ENCODE measurements around the gene BACH2. TPM values are rescaled to one million over a fixed set of nuclear protein-coding genes. Genes with fewer than 3 reads are reported as not detected.

The BACH2 gene
- total and polyA plus RNA-seq, 7 experiments from 2014 or later, result 24.8 to 193 (median 117) TPM

- no peaks in the 10 kb centered on the region for H3K27me3 ChIP-seq (ENCODE audit: control insufficient read depth in 2 of 2, insufficient read depth in 2 of 2, low read length in 2 of 2)
- Mint-ChIP-seq H3K27ac (peak overlapping the region; percentile 51 to 93 (median 86)), H3K36me3 (peaks cover 8 to 53% (median 30%) of the 10 kb centered on the region in 5 donors), H3K4me3 (peak overlapping the region; percentile 52 to 80 (median 67)), H3K27me3 (no peaks in the 10 kb centered on the region), H3K4me1 (peaks cover 24 to 87% (median 80%) of the 10 kb centered on the region in 7 donors), H3K9me3 (peaks cover 0 to 5% (median 0%) of the 10 kb centered on the region in 11 donors)
- peaks cover 0 to 26% of the 10 kb centered on the region in 2 donors for H3K4me1 ChIP-seq (ENCODE audit: control insufficient read depth in 2 of 2, insufficient read depth in 2 of 2, low read length in 2 of 2)
- ChIA-PET CTCF (no interaction called here), POLR2A (interaction anchor here (0.6 to 2.7 kb wide), 9 partner anchors 9 to 61 kb away, joined by 3 to 9 read pairs (median 4); no protein-coding TSS in a partner anchor)
- ATAC-seq (no peak), DNase-seq (no peak)
- intact Hi-C loops (cut with micrococcal nuclease), result loop anchor here (2.0 to 5.0 kb wide), 2 partner anchors 14 to 50 kb away; no protein-coding TSS in a partner anchor
- H3K4me3 ChIP-seq (ENCODE audit: low read length), result peak overlapping the region; percentile 2
- H3K27ac ChIP-seq (ENCODE audit: low read depth, low read length), result peak overlapping the region; percentile 56
- no peaks in the 10 kb centered on the region for H3K9me3 ChIP-seq (ENCODE audit: control insufficient read depth in 2 of 3, low read length in 3 of 3)
- no peaks in the 10 kb centered on the region for H3K36me3 ChIP-seq (ENCODE audit: control insufficient read depth in 2 of 3, insufficient read depth in 3 of 3, low read length in 3 of 3)
Observed at GRCh38 chr6:90126839-90127238, 169.8 kb downstream of the BACH2 start.

GRCh38 chr6:90126181-90126580 lies 170.5 kb downstream of the BACH2 start:
- peak overlapping the region; percentile 24 for H3K27ac ChIP-seq (ENCODE audit: low read depth, low read length)
- no peaks in the 10 kb centered on the region for H3K9me3 ChIP-seq (ENCODE audit: control insufficient read depth in 2 of 3, low read length in 3 of 3)
- ChIA-PET CTCF (interaction anchor here (0.7 kb wide), 1 partner anchor 16 kb away, joined by 3 read pairs; no protein-coding TSS in a partner anchor), POLR2A (interaction anchor here (0.9 to 2.7 kb wide), 6 partner anchors 9 to 59 kb away, joined by 3 to 9 read pairs (median 4); no protein-coding TSS in a partner anchor)
- Mint-ChIP-seq H3K36me3 (peaks cover 8 to 53% (median 30%) of the 10 kb centered on the region in 5 donors), H3K4me1 (peaks cover 24 to 85% (median 76%) of the 10 kb centered on the region in 7 donors), H3K4me3 (peak overlapping the region; percentile 52 to 80 (median 67)), H3K27me3 (no peaks in the 10 kb centered on the region), H3K27ac (peak overlapping the region; percentile 57 to 93 (median 86)), H3K9me3 (peaks cover 0 to 5% (median 0%) of the 10 kb centered on the region in 11 donors)
- intact Hi-C loops (cut with micrococcal nuclease), result loop anchor here (2.0 to 5.0 kb wide), 2 partner anchors 15 to 51 kb away; no protein-coding TSS in a partner anchor
- DNase-seq (no peak), ATAC-seq (peak; percentile 28)
- H3K27me3 ChIP-seq (ENCODE audit: control insufficient read depth in 2 of 2, insufficient read depth in 2 of 2, low read length in 2 of 2), result no peaks in the 10 kb centered on the region
- H3K4me3 ChIP-seq (ENCODE audit: low read length), result no peak overlapping the region
- H3K36me3 ChIP-seq (ENCODE audit: control insufficient read depth in 2 of 3, insufficient read depth in 3 of 3, low read length in 3 of 3), result no peaks in the 10 kb centered on the region
- peaks cover 0 to 26% of the 10 kb centered on the region in 2 donors for H3K4me1 ChIP-seq (ENCODE audit: control insufficient read depth in 2 of 2, insufficient read depth in 2 of 2, low read length in 2 of 2)

- H3K27ac ChIP-seq (ENCODE audit: low read depth, low read length), result no peak overlapping the region
- ChIA-PET POLR2A (interaction anchor here (0.6 to 0.9 kb wide), 6 partner anchors 12 to 160 kb away, joined by 3 to 5 read pairs (median 4); no protein-coding TSS in a partner anchor), CTCF (interaction anchor here (1.2 kb wide), 1 partner anchor 11 kb away, joined by 3 read pairs; no protein-coding TSS in a partner anchor)
- no peaks in the 10 kb centered on the region for H3K36me3 ChIP-seq (ENCODE audit: control insufficient read depth in 2 of 3, insufficient read depth in 3 of 3, low read length in 3 of 3)
- no peak for ATAC-seq
- peaks cover 0 to 26% of the 10 kb centered on the region in 2 donors for H3K4me1 ChIP-seq (ENCODE audit: control insufficient read depth in 2 of 2, insufficient read depth in 2 of 2, low read length in 2 of 2)
- Mint-ChIP-seq H3K4me1 (peaks cover 24 to 84% (median 78%) of the 10 kb centered on the region in 7 donors), H3K4me3 (peak overlapping the region in 2 of 10 donors; percentile 25 to 78), H3K9me3 (peaks cover 0 to 3% (median 0%) of the 10 kb centered on the region in 11 donors), H3K27me3 (no peaks in the 10 kb centered on the region), H3K27ac (peak overlapping the region in 7 of 9 donors; percentile 28 to 93 (median 81)), H3K36me3 (peaks cover 8 to 44% (median 27%) of the 10 kb centered on the region in 5 donors)
- no peak overlapping the region for H3K4me3 ChIP-seq (ENCODE audit: low read length)
- no peaks in the 10 kb centered on the region for H3K9me3 ChIP-seq (ENCODE audit: control insufficient read depth in 2 of 3, low read length in 3 of 3)
- H3K27me3 ChIP-seq (ENCODE audit: control insufficient read depth in 2 of 2, insufficient read depth in 2 of 2, low read length in 2 of 2), result no peaks in the 10 kb centered on the region
- intact Hi-C loops (cut with micrococcal nuclease), result loop anchor here (5.0 kb wide), 2 partner anchors 32 to 52 kb away; no protein-coding TSS in a partner anchor
- DNase-seq, result no peak
Observed at GRCh38 chr6:90124874-90125510, 171.7 kb downstream of the BACH2 start.

GRCh38 chr6:90123831-90124230 lies 172.8 kb downstream of the BACH2 start:
- Mint-ChIP-seq H3K27me3 (no peaks in the 10 kb centered on the region), H3K27ac (peak overlapping the region in 8 of 9 donors; percentile 10 to 86 (median 22)), H3K36me3 (peaks cover 8 to 40% (median 24%) of the 10 kb centered on the region in 5 donors), H3K9me3 (peaks cover 0 to 3% (median 0%) of the 10 kb centered on the region in 11 donors), H3K4me1 (peaks cover 22 to 87% (median 83%) of the 10 kb centered on the region in 7 donors), H3K4me3 (peak overlapping the region in 1 of 10 donors; percentile 23)
- H3K36me3 ChIP-seq (ENCODE audit: control insufficient read depth in 2 of 3, insufficient read depth in 3 of 3, low read length in 3 of 3), result no peaks in the 10 kb centered on the region
- no peaks in the 10 kb centered on the region for H3K27me3 ChIP-seq (ENCODE audit: control insufficient read depth in 2 of 2, insufficient read depth in 2 of 2, low read length in 2 of 2)
- CTCF ChIA-PET, result no interaction called here
- no peaks in the 10 kb centered on the region for H3K9me3 ChIP-seq (ENCODE audit: control insufficient read depth in 2 of 3, low read length in 3 of 3)
- POLR2A ChIA-PET, result no interaction called here
- H3K4me1 ChIP-seq (ENCODE audit: control insufficient read depth in 2 of 2, insufficient read depth in 2 of 2, low read length in 2 of 2), result peaks cover 0 to 26% of the 10 kb centered on the region in 2 donors
- no peak overlapping the region for H3K4me3 ChIP-seq (ENCODE audit: low read length)
- intact Hi-C loops (cut with micrococcal nuclease), result loop anchor here in 1 of 2 donors (5.0 kb wide), 1 partner anchor 33 kb away; no protein-coding TSS in a partner anchor
- peak in 1 of 9 donors; percentile 38 for DNase-seq
- ATAC-seq, result no peak
- no peak overlapping the region for H3K27ac ChIP-seq (ENCODE audit: low read depth, low read length)

- no peaks in the 10 kb centered on the region for H3K36me3 ChIP-seq (ENCODE audit: control insufficient read depth in 2 of 3, insufficient read depth in 3 of 3, low read length in 3 of 3)
- DNase-seq (no peak), ATAC-seq (peak; percentile 14)
- Mint-ChIP-seq H3K4me1 (peaks cover 17 to 91% (median 86%) of the 10 kb centered on the region in 7 donors), H3K27ac (peak overlapping the region in 8 of 9 donors; percentile 21 to 92 (median 85)), H3K4me3 (peak overlapping the region in 7 of 10 donors; percentile 15 to 70 (median 49)), H3K27me3 (no peaks in the 10 kb centered on the region), H3K36me3 (peaks cover 14 to 40% (median 29%) of the 10 kb centered on the region in 5 donors), H3K9me3 (peaks cover 0 to 7% (median 3%) of the 10 kb centered on the region in 11 donors)
- no peaks in the 10 kb centered on the region for H3K27me3 ChIP-seq (ENCODE audit: control insufficient read depth in 2 of 2, insufficient read depth in 2 of 2, low read length in 2 of 2)
- H3K9me3 ChIP-seq (ENCODE audit: control insufficient read depth in 2 of 3, low read length in 3 of 3), result no peaks in the 10 kb centered on the region
- ChIA-PET POLR2A (interaction anchor here (0.9 kb wide), 1 partner anchor 68 kb away, joined by 5 read pairs; no protein-coding TSS in a partner anchor), CTCF (interaction anchor here (1.0 kb wide), 1 partner anchor 38 kb away, joined by 3 read pairs; no protein-coding TSS in a partner anchor)
- peaks cover 0 to 16% of the 10 kb centered on the region in 2 donors for H3K4me1 ChIP-seq (ENCODE audit: control insufficient read depth in 2 of 2, insufficient read depth in 2 of 2, low read length in 2 of 2)
- H3K4me3 ChIP-seq (ENCODE audit: low read length), result no peak overlapping the region
- intact Hi-C loops (cut with micrococcal nuclease), result loop anchor here in 1 of 2 donors (5.0 kb wide), 1 partner anchor 35 kb away; no protein-coding TSS in a partner anchor
- H3K27ac ChIP-seq (ENCODE audit: low read depth, low read length), result no peak overlapping the region
Observed at GRCh38 chr6:90121982-90122381, 174.7 kb downstream of the BACH2 start.

GRCh38 chr6:90120327-90120726 lies 176.3 kb downstream of the BACH2 start:
- Histone ChIP-seq H3K4me1 (ENCODE audit: control insufficient read depth in 2 of 2, insufficient read depth in 2 of 2, low read length in 2 of 2) (peaks cover 0 to 6% of the 10 kb centered on the region in 2 donors), H3K27ac (ENCODE audit: low read depth, low read length) (no peak overlapping the region), H3K27me3 (ENCODE audit: control insufficient read depth in 2 of 2, insufficient read depth in 2 of 2, low read length in 2 of 2) (no peaks in the 10 kb centered on the region), H3K36me3 (ENCODE audit: control insufficient read depth in 2 of 3, insufficient read depth in 3 of 3, low read length in 3 of 3) (no peaks in the 10 kb centered on the region), H3K9me3 (ENCODE audit: control insufficient read depth in 2 of 3, low read length in 3 of 3) (peaks cover 0 to 5% (median 0%) of the 10 kb centered on the region in 3 experiments), H3K4me3 (ENCODE audit: low read length) (no peak overlapping the region)
- intact Hi-C loops (cut with micrococcal nuclease), result loop anchor here in 1 of 2 donors (1.0 to 5.0 kb wide), 2 partner anchors 11 to 37 kb away; no protein-coding TSS in a partner anchor
- H3K27ac Mint-ChIP-seq, result peak overlapping the region in 3 of 9 donors; percentile 2 to 46 (median 37)
- DNase-seq (no peak), ATAC-seq (no peak)
- POLR2A ChIA-PET, result interaction anchor here (0.7 to 1.7 kb wide), 7 partner anchors 9 to 177 kb away, joined by 3 to 5 read pairs (median 3); no protein-coding TSS in a partner anchor
- no peaks in the 10 kb centered on the region for H3K27me3 Mint-ChIP-seq
- peaks cover 8 to 84% (median 76%) of the 10 kb centered on the region in 7 donors for H3K4me1 Mint-ChIP-seq
- CTCF ChIA-PET, result interaction anchor here (1.0 to 1.4 kb wide), 3 partner anchors 21 to 61 kb away, joined by 3 read pairs; no protein-coding TSS in a partner anchor
- peaks cover 25 to 46% (median 36%) of the 10 kb centered on the region in 5 donors for H3K36me3 Mint-ChIP-seq
- peaks cover 4 to 21% (median 7%) of the 10 kb centered on the region in 11 donors for H3K9me3 Mint-ChIP-seq
- peak overlapping the region in 3 of 10 donors; percentile 15 to 41 (median 28) for H3K4me3 Mint-ChIP-seq

Measured in naive thymus-derived CD4-positive, alpha-beta T cell (primary cell).